Retinal pigment epithelial cell (primary cell): ENCODE results near the gene MOGAT3.

Experiments used
- DNase-seq: peaks from one replicate; pipeline ENCODE4 v3.0.0-alpha.2; 2010; ENCODE audit warnings: low read depth
- H3K4me3 ChIP-seq: 2 replicates; pipeline ENCODE4 v1.5.1; 2011; ENCODE audit warnings: mild to moderate bottlenecking, low read length, control low read depth, moderate library complexity
- TF ChIP-seq, protein P1 (sequence below): conservative IDR thresholded peaks from 2 replicates; pipeline ENCODE4 v1.5.1; 2011; ENCODE audit warnings: low read depth, low read length, control low read depth, inconsistent platforms

MOGAT3 gene

DNA sequence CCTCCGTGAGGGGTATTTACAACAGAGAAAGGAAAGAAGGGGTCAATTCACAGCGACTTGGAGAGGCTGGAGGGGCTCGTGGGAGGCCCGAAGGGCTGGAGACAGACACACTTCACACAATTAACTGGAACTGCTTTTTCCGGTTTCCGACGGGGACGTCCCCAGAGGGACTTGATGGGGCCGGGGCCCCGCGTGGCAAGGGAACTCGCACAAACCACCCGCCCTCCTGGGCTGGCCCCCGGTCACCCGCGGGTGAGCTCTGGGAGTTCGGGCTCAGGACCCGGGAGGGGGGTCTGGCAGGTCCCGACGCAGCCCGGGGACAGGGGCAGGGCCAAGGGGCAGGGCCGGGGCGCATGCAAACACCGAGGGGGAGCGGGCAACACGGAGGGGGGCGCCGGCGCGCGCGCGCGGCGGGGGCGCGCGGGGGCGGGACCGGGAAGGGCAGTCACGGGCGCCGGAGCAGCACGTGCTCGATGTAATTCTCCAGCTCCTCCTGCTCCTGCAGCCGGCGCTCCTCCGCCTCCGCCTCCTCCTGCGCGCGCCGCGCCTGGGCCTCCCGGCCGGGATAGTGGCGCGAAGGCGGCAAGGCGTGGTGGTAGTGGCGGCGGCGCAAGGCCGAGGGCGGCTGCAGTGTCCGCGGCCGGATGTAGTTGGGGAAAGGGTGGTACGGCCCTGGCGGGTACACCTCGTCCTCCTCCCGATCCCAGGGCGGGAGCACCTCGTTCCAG is 38.1 kb downstream of the MOGAT3 start:
- H3K4me3 ChIP-seq: no peak overlapping the region
- DNase-seq: no peak
- TF ChIP-seq, protein P1, sequence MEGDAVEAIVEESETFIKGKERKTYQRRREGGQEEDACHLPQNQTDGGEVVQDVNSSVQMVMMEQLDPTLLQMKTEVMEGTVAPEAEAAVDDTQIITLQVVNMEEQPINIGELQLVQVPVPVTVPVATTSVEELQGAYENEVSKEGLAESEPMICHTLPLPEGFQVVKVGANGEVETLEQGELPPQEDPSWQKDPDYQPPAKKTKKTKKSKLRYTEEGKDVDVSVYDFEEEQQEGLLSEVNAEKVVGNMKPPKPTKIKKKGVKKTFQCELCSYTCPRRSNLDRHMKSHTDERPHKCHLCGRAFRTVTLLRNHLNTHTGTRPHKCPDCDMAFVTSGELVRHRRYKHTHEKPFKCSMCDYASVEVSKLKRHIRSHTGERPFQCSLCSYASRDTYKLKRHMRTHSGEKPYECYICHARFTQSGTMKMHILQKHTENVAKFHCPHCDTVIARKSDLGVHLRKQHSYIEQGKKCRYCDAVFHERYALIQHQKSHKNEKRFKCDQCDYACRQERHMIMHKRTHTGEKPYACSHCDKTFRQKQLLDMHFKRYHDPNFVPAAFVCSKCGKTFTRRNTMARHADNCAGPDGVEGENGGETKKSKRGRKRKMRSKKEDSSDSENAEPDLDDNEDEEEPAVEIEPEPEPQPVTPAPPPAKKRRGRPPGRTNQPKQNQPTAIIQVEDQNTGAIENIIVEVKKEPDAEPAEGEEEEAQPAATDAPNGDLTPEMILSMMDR: no peak

DNA sequence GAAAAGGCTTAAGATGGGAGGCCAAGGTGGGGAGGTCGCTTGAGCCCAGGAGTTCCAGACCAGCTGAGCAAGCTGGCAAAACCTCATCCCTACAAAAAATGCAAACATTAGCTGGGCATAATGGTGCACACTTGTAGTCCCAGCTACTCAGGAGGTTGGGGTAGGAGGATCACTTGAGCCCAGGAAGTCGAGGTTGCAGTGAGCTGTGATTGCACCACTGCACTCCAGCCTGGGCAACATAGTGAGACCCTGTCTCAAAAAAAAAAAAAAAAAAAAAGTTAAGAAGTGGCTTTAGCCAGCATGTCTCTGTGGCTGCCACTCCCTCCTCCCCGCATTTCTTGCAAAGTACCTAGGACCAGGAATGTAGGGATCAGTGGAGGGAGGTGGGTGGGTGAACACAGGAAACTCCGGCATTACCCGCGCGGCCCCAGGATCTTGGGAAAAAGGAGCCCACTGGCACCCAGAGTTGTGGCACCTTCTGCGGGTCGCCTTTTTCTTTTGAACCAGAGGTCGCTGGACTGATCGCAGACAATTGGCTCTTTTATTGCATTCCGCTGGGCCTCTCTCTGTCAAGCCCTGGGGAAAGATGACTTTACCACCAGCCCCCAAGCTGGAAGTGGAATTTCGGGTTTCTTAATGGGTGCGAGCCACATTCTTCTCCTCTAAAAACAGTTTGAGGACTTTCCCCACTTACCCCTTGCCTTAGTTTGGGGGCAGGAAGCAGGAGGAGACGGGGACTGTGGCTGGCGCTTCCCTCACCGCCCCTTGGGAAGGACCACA is 39.0 kb downstream of the MOGAT3 start:
- no peak overlapping the region for H3K4me3 ChIP-seq
- DNase-seq: no peak
- TF ChIP-seq, protein P1: no peak

DNA sequence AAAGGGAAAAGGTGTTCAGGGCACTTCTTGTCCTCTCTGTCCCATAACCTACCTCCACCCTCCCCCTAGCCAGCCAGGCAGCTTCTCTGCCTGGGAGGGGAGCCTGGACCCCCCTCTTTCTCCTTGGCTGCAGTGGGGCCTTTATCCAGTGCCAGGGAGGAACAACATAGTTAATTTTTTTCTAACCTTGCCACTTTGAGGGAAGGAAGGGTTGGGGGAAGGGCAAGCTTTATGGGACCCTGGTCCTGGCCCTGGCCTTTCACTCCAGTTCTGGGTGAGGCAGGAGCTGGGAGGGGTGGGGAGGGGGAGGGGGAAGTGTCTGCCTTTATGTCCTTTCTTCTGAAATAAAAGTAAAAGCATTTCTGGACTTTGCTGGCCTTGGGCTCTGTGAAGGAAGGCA is 39.9 kb downstream of the MOGAT3 start:
- H3K4me3 ChIP-seq: no peak overlapping the region
- TF ChIP-seq, protein P1: no peak
- DNase-seq: no peak

DNA sequence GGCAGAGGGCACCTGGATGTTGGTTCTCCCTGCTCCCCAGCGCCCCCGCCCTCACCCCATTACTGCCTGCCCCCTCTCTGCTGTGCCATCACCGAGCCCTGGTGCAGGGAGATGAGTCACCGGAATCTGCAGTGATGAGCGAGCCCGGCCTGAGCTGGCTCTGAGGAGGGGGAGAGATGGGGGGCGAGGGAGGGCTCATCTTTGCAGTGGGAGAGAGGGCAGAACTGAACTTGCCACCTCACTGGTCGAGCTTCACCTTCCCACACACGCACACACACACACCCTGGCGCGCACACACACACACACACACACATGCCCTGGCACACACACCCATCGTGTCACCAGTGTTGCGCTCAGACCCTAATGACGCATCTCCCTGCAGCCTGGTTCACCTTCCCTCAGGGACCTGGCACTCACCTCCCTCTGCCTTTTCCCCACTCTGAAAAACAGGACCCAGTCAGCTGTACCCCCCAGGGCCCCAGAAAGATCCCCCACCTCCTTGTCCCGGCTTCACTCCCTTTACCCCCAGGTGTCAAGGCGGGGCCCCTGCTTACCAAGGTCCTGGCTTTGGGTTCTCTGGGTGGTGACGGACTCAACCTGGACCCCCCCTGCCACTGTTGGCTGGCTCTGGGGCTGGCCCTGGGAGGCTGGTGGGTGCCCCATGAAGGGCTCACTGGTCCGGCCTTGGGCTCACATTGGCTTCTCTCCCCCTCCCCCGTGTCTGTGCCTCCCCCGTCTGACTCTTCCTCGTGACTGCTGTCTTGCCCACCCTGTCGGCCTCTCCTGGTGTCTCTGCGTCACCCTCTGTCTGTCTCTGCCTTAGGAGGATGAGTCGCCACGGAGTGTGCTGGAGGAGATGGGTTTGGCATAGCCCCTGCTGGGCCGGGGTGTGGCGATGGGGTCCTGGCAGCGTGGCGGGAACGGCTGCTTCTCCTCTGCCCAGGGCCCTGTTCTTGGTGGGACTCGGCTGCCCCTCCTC is 40.9 kb downstream of the MOGAT3 start:
- DNase-seq: no peak
- TF ChIP-seq, protein P1: no peak
- H3K4me3 ChIP-seq: no peak overlapping the region

DNA sequence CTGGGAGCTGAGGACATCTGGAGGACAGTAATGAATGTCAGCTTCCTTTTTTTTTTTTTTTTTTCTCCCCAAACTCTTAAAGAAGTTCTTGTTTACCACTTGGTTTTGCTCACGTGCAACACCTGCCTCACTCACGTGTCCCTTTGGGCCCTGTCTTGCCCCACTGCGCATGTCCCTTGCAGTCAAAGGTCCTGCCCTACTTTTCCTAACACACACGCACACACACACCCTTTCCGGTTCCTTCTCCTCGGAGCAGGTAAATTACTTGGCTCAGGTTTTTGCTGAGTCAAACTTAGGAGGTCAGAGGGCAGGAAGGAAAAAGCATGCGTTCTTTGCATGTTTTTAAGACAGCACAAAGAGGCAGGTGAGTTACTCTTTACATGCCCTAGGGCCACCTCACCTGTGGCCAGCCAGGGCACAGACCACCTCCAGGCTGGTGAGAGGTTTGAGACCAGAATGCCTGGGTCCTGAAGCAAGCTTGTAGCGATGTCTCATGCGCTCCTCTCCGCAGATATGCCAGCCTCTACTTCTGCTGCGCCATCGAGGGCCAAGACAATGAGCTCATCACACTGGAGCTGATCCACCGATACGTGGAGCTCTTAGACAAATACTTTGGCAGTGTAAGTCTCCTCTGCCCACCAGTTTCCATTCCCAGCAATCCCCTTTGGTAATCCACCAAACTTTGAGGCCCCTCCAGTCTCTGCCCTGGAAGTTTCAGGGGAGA is 43.8 kb downstream of the MOGAT3 start:
- TF ChIP-seq, protein P1: no peak
- DNase-seq: no peak
- no peak overlapping the region for H3K4me3 ChIP-seq

DNA sequence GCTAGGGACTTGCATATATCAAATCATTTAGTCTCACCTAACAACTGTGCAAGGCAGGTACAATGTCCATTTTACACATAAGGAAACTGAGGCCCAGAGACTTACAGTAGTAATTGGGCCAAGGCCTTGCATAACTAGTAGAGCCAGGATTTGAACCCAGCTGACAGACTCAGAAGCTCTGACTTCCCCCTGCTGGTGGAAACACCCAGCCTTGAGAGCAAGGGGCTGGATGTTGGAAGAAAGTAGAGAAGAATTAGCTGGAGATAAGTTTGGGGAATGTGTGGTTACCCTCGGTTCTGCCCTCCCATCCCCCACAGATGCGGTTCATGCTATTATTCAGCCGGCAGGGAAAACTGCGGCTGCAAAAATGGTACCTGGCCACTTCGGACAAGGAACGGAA is 44.6 kb downstream of the MOGAT3 start:
- DNase-seq: no peak
- H3K4me3 ChIP-seq: no peak overlapping the region
- TF ChIP-seq, protein P1: peak; percentile 29
